NK-92 treated with Interleukin-12 subunit alpha and Interleukin-12 subunit beta, amount 100 ng/mL, for 24 hours (cell line): ENCODE data around the gene PRDM11.
A peak's percentile ranks its signal among the peaks of the same experiment; 100 is the strongest.

ENCODE experiments used
- DNase-seq: peaks from one replicate; lab custom pipeline; 2025; lab: John Stamatoyannopoulos, UW

The PRDM11 gene

DNA sequence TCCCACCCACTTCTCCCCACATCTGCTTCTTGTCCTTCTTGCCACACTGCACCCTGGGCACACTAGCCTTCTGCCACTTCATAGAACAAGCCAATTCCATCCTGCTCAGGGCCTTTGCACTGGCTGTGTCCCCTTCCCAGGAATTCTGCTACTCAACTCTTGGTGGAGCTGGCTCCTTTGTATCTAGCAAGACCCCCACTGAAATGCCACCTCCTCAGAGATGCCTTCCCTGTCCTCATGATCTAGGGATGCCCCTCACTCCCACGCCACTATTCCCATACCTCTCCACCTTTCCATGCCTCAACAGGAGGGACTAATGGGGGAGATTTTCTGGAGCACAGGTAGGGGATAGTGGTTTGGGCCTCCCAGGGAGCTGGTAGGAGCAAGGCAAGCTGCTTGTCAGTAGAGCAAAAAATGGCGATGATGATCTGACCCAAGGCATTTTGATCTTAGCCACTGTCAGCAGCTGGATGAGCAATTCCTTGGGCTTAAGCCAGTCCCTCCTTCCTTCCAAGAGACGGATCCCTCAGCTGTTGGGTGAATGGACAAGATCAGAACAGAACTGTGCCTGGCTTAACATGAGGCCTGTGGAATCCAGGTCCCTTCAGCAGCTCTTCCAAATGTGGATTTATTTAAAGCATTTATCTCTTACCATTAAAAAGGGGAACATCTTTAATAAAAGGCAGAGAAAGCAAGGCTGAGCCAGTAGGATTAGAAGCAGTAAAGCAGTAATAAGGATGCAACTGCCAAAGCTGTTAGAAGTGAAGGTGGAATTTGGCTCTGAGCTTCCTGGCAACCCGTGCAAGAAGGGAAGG is 4.0 kb upstream of the PRDM11 start:
- no peak for DNase-seq

- no peak for DNase-seq
These were observed 2.9 kb upstream of the PRDM11 start for GRCh38 chr11:45143494-45143893.

DNA sequence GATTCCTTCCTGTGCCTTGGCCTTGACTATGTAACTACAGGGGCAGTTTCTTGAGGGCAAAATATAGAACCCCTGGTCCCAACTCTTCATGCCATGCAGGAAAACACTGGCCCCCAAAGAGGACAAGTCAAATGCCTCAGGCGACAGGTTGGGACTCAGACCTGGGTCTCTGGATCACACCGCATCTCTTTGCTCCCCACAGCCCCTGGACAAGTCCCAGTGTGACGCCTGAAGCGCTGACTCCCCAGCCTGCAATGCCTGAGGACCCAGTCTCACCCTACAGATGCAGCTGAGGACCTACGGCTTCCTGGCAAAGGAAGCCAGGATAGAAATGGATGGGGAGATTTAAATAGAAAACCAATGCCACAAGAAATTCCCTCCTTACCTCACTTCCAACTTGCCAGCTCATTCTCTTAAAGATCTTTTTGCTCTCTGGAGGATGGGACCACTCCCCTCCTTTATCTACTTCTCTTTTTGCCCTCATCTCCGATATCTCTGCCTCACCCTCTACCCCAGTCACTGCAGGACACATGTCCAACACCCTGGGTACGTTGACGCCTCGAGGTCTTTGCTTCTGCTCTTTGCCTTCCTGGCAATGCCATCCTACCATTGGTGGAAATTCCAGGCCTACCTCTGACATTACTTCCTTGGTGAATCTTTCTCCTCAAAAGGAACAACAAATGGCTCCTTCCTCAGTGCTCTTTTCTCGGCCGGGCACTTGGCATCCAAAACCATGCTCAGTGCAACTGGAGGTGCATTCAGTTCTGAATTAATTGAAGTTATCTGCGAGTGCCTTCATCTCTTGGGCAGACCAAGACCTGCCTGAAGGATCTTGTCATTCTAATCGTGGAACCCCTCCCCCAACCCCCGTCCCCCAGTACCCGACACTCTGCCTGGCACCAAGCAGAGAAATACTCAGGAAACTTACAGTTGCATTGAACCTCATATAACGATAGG is 2.0 kb upstream of the PRDM11 start:
- DNase-seq: no peak

DNA sequence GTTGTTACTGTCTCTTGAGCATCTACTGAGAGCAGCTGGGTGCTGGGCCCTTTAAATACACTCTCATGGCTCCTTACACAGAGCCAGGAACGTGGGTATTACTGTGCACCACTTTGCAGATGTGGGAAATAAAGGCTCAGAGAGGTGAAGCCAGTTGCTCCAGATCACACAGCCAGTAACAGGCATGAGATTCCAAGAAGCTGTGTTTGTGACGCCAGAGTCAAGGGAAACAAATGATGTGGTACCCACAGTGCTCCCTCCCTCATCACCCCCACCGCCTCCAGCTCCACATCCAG is 1.4 kb upstream of the PRDM11 start:
- DNase-seq: no peak

DNA sequence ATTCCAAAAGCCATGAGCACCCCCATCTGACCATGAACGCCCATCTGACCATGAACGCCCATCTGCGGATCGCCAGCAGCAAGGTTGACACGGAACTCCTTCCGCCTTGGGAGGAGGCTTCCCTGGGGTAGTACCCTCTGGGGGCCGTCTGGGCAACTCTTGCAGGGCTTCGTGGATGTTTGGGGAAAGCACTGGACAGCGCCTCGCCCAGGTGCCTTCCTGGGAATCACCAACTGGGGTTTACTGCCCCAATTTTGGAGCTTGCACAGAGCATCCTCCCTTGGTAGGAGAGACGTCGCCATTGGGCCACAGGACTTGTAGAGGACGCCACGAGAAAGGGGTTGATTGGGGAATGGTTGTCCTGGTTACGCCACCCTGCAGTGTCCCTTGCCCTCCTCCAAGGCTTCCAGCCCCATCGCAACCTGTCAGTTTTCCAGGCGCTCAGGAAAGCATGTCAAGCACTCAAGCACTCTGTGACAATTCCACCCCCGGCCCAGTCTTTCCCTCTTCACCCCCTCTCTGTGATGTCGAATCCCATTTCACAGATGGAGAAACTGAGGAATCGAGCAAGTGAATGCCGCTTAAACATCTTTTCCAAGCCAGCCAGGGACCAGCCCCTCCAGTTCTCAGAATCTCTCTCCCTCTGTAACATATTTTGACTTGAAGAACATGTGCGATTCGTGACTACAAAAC is 914 bp upstream of the PRDM11 start:
- DNase-seq: no peak

- peak; percentile 88 for DNase-seq
These were observed 734 bp downstream of the PRDM11 start for GRCh38 chr11:45147017-45147728.

DNA sequence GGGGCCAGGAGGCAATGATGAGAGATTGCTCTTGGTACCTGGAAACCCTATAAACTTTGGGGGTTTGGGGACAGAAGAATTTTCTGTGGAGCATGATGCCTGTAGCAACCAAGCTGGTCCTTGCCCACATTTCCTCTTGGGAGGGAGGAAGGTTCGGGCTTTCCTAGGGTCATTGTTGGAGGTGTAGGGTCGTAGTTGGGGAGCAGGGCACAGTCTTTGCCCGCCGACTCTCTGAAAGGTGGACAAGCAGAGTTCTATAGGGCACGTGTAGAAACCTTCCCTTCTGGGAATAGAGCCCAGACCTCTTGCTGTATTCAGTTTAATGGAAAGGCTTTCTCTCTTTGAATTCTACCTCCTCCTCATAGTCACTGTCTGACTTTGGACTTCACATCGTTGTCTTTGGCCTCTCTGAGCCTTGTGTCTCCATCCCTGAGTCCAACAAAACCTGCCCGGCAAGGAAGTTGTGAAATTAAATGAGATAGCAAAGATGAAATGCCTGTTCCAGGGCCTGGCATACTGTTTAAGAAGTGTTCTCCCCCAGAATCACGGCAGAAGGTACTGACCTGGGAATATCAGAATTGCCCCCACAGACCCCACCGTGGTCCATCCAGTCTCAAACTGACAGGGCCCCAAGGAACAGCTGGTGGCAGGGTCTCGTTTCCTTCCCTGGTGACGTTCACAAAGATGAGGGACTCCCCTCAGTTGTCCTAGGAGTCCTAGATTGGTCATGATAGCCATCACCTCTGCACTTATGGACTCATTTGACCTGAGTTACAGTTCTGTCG is 1.6 kb downstream of the PRDM11 start:
- DNase-seq: no peak

GRCh38 chr11:45149483-45150056 is 3.1 kb downstream of the PRDM11 start:
- DNase-seq: no peak

GRCh38 chr11:45150301-45150700 is 3.9 kb downstream of the PRDM11 start:
- DNase-seq: no peak

DNA sequence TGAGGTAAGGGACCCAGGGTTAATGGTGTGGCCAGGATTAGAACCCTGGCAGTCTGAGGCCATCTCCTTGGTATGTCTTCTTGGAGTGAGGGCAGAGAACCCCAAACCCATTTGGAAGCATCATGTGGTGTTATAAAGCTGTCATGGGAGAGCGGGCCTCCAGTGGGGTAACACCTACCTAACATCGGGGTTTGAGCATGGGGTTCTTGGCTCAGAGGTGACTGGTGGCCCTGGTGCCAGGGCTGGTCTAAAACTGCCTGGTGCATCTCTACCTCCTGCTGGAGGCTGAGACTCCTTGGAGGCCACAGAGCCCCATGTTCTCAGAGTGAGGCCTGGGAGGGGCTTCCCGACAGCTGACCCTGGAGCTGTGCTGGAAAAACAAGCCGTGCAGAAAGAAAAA is 4.5 kb downstream of the PRDM11 start:
- no peak for DNase-seq

DNA sequence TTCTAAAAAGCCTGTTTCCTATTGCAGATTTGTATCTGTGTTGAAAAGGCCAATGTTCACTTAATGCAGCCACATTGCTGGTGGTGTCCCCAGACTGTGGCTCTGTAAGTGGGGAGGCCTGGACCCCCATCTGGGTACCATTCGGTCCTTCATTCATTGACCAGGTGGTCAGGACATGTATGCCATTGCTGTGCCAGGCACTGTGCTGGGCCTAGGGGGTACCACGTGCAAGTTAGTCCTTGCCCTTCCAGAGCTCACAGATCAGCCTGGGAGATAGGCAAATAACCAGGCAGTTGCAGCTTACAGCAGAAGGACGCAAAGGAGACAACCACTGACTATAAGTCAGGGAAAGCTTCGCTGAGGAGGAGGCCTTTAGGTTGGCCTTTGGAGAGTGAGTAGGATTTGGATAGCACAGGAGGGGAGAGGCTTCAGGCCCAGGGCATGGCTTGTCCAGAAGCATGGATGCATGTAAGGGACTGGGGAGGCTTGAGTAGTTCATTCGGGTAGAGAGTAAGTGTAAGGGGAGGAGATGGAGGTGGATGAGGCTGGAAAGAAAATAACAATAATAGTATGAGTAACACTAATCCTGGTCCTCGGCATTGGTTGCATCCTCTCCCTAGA is 5.0 kb downstream of the PRDM11 start:
- DNase-seq: no peak

GRCh38 chr11:45152740-45153595 is 6.5 kb downstream of the PRDM11 start:
- no peak for DNase-seq

GRCh38 chr11:45154276-45154675 is 7.8 kb downstream of the PRDM11 start:
- no peak for DNase-seq

GRCh38 chr11:45155058-45155551 is 8.7 kb downstream of the PRDM11 start:
- no peak for DNase-seq

GRCh38 chr11:45155627-45156180 is 9.3 kb downstream of the PRDM11 start:
- DNase-seq: no peak

GRCh38 chr11:45156201-45156600 is 9.8 kb downstream of the PRDM11 start:
- DNase-seq: no peak

DNA sequence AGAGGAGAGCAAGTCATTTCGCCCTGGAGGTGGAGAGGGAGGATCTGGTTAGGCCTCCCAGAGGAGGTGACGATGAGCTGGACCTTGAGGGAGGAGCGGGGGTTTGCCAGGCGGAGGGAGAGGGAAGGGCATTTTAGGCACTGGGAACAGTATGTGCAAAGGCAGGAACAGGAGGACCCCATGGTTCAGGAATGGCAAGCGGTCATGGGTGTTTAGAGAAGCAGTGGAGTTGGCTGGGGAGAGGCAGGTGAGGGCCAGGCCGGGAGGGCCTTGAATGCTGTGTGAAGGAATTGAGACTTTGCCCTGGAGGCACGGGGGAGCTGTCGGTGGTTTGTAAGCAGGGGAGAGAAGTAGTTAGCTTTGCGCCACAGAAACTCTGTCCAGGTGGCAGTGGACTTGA is 10.3 kb downstream of the PRDM11 start:
- no peak for DNase-seq

- DNase-seq: no peak
These were observed 11.1 kb downstream of the PRDM11 start for GRCh38 chr11:45157247-45158209.
